Urinary bladder (tissue), 4 donors: ENCODE data around the gene IRF2. TPM values are rescaled to one million over a fixed set of nuclear protein-coding genes. Genes with fewer than 3 reads are reported as not detected.
A peak's percentile ranks its signal among the peaks of the same experiment; 100 is the strongest.
"Not testable (repeated sequence)": the region's sequence is repeated elsewhere in the genome, so short reads cannot be mapped to it uniquely, and the experiment has no call there.

Experiments
- DNase-seq: peaks from one replicate; pipeline ENCODE4 v3.0.0-alpha.2; 2015; ENCODE audit errors: extremely low spot score
- H3K27ac ChIP-seq: one replicate; pipeline ENCODE4 v1.5.1; 2013; ENCODE audit warnings: low read depth, mild to moderate bottlenecking, moderate library complexity
- H3K36me3 ChIP-seq: one replicate; pipeline ENCODE4 v1.6.1; 2013; ENCODE audit warnings: mild to moderate bottlenecking, moderate library complexity; ENCODE audit not compliant: insufficient read depth
- H3K4me1 ChIP-seq: one replicate; pipeline ENCODE4 v1.6.1; 2013; ENCODE audit warnings: mild to moderate bottlenecking, moderate library complexity; ENCODE audit not compliant: insufficient read depth
- H3K4me3 ChIP-seq: one replicate; pipeline ENCODE4 v1.5.1; 2013; ENCODE audit warnings: low read depth, low read length
- WGBS: extraction: QIAGEN DNeasy Blood & Tissue Kit; methylation state at CpG from one replicate; pipeline ENCODE4 v1.1.7; 2013; 5-methylcytosine and 5-hydroxymethylcytosine counted together
- polyA plus RNA-seq: library from polyadenylated mRNA; stranded (reverse); fragments of 200-250 nt; gene quantifications from one replicate; pipeline ENCODE4 v1.2.3, GENCODE V29; 2013
- total RNA-seq: library from RNA; depleted of rRNA; stranded (reverse); fragments of >200 nt; gene quantifications from one replicate; pipeline ENCODE4 v1.2.3, GENCODE V29; 2014
- donor health status: healthy with polysubstance abuse.
- donor health status: healthy.

Gene IRF2
- total and polyA plus RNA-seq, 2 donors, result 35.6 to 39.5 TPM

- 38% methylated on average over 6 of the region's 6 CpGs for WGBS
- Histone ChIP-seq H3K27ac (no peak overlapping the region), H3K4me3 (no peak overlapping the region), H3K36me3 (peaks cover 5% of the 10 kb centered on the region), H3K4me1 (peaks cover 3% of the 10 kb centered on the region)
- no peak for DNase-seq
These were observed 88.6 kb downstream of the IRF2 start for GRCh38 chr4:184385705-184386141.

DNA sequence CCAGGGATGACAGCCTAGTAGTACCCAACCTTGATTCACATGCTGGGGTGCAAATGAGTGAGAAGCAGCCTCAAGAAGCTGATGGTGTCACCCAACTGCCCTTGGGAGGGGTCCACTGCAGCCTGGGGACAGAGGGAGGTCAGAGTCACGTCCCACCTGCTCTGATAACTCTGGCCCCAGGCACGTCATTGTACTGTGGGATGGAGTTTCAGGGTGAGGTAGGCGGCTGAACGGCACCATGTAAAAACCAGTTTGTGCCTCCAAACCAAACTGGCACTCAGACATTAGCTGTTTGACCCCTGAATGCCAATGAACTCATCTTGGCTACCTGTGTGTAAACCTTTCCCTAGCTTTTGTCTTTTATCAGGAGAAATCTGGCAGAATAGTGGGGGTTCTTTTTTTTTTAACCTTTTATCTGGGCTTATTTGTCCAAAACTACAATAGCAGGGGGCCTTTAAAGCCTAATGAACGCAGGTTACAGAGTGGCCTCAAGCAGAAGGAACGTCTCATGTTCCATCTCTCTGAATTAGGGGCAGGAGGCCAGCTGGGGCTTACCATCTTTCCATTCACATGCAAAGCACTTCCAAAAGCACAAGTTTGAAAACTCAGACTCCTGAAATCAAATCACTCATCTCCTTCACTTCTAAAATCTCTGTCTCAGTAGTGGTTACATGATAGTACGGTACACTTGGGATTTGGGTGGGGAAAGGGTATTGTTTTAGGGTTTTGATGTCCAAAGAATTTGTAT lies 89.4 kb downstream of the IRF2 start:
- no peak overlapping the region for H3K4me3 ChIP-seq
- 60% methylated on average over 7 of the region's 7 CpGs for WGBS
- no peak for DNase-seq
- H3K4me1 ChIP-seq, result peaks cover 3% of the 10 kb centered on the region
- peaks cover 5% of the 10 kb centered on the region for H3K36me3 ChIP-seq
- peak overlapping the region; percentile 72 for H3K27ac ChIP-seq

GRCh38 chr4:184384056-184384809 lies 90.1 kb downstream of the IRF2 start:
- peak; percentile 58 for DNase-seq
- Histone ChIP-seq H3K4me3 (peak overlapping the region; percentile 11), H3K36me3 (peaks cover 5% of the 10 kb centered on the region), H3K4me1 (peaks cover 3% of the 10 kb centered on the region), H3K27ac (peak overlapping the region; percentile 72)
- WGBS, result 11% methylated on average over 13 of the region's 13 CpGs

DNA sequence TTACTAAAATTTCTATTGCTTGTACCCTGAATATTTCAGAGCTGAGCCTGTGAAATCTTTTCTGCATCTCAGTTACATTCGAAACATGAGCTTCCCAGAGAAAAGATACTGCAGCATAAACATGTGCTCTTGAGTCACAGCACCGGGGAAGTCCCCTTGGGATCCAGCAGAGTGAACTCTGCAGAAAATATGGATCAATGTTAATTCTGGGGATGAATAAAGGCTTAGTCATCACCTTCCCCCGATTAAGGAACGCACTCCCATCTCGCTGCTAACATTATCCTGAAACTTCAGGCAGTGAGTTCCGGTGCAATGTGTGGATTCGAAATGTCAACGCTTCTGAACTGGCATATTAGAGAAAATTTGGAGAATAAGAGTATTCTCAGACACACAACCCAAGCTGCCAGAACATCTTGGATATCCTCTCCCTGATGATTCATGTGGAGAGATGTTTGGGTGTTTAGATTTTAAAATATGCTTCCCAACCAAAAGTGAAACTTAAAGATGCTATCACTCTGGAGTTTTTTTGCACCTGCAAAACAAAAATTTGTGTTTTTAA lies 90.8 kb downstream of the IRF2 start:
- peaks cover 3% of the 10 kb centered on the region for H3K4me1 ChIP-seq
- 9% methylated on average over 8 of the region's 8 CpGs for WGBS
- no peak for DNase-seq
- H3K4me3 ChIP-seq, result no peak overlapping the region
- H3K36me3 ChIP-seq, result peaks cover 2% of the 10 kb centered on the region
- no peak overlapping the region for H3K27ac ChIP-seq

GRCh38 chr4:184382189-184382846 lies 92.0 kb downstream of the IRF2 start:
- H3K36me3 ChIP-seq, result no peaks in the 10 kb centered on the region
- no peak overlapping the region for H3K4me3 ChIP-seq
- peaks cover 3% of the 10 kb centered on the region for H3K4me1 ChIP-seq
- DNase-seq, result no peak
- 62% methylated on average over 12 of the region's 12 CpGs for WGBS
- H3K27ac ChIP-seq, result peak overlapping the region; percentile 35

DNA sequence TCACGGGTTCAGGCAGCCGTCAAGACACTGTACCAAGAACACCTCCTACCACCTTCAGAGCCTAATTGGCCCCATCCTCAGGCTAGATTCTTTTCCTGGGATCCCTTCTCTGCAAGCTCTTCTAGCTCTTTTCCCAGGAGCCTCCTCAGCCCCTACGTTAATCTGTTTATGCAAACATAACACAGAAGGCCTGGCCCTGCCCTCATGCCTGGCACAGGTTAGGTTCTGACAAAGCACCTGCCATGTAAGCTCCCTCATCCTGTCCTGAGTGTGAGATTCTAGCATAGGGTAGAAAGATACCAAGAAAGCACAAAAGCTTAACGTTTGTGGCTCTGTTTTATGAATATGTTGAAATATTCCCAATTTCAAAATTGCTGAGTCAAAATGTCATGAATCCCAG lies 93.6 kb downstream of the IRF2 start:
- peaks cover 3% of the 10 kb centered on the region for H3K4me1 ChIP-seq
- no peak overlapping the region for H3K4me3 ChIP-seq
- no peaks in the 10 kb centered on the region for H3K36me3 ChIP-seq
- H3K27ac ChIP-seq, result no peak overlapping the region
- whole genome bisulfite sequencing, result 71% methylated on average over 4 of the region's 4 CpGs
- no peak for DNase-seq

GRCh38 chr4:184380214-184380613 lies 94.1 kb downstream of the IRF2 start:
- H3K4me1 ChIP-seq, DNase-seq, H3K36me3 ChIP-seq, H3K4me3 ChIP-seq, H3K27ac ChIP-seq: not testable (repeated sequence)
- 98% methylated on average over 5 of the region's 5 CpGs for WGBS

DNA sequence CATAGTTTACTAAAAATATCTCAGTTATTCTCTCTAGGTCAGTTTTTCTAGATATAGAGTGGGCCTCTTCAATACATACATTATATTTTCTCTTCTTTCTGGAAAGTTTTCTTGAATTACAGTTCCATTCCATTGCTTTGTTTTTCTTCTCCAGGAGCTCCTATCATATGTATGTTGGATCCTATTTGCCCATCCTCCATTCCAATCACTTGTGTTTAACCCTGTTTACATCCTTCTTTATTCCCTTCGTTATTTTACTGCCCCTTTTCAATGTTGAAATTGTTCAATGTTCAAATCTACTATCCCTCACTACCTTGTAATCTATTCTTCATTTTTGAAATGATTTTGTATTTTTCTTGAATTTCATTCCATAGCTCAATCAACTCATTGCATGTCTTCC lies 97.4 kb downstream of the IRF2 start:
- no peaks in the 10 kb centered on the region for H3K36me3 ChIP-seq
- no peak overlapping the region for H3K4me3 ChIP-seq
- no peak overlapping the region for H3K27ac ChIP-seq
- DNase-seq, result no peak
- WGBS, result 89% methylated on average over 1 of the region's 1 CpG
- no peaks in the 10 kb centered on the region for H3K4me1 ChIP-seq

- DNase-seq, result no peak
- Histone ChIP-seq H3K36me3 (no peaks in the 10 kb centered on the region), H3K27ac (no peak overlapping the region), H3K4me3 (no peak overlapping the region), H3K4me1 (no peaks in the 10 kb centered on the region)
- WGBS, result 61% methylated on average over 1 of the region's 1 CpG
These were observed 98.1 kb downstream of the IRF2 start for GRCh38 chr4:184376126-184376838.

DNA sequence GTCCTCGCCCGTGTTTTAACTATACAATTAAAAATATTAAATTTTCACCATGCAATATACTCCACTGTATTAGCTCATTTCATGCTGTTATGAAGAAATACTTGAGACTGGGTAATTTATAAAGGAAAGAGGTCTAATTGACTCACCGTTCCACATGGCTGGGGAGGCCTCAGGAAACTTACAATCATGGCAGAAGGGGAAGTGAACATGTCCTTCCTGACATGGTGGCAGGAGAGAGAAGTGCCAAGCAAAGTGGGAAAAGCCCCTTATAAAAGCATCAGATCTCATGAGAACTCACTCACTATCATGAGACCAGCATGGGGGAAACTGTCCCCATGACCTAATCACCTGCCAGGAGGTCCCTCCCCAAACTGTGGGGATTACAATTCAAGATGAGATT lies 98.7 kb downstream of the IRF2 start:
- H3K4me1 ChIP-seq, H3K27ac ChIP-seq, H3K4me3 ChIP-seq, DNase-seq, H3K36me3 ChIP-seq: not testable (repeated sequence)
- 94% methylated on average over 3 of the region's 3 CpGs for WGBS

DNA sequence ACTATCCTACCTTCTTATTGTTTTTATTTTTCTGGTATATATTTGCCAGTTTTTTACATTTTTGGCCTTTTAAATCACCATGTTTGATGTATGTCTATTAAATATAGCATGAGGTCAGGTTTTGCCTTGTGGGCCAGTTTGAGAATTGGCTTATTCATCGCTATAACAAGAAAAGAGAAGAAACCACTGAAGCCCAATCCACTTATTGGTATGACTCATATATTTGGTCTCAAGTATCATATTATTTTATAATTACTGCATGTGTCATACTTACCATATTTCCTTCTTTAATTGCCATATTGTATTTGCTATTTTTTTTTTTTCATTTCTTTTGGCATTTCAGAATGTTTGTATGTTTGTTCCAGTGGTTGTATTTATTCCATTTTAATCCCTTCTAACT lies 99.3 kb downstream of the IRF2 start:
- H3K4me1 ChIP-seq, result no peaks in the 10 kb centered on the region
- H3K27ac ChIP-seq, result no peak overlapping the region
- H3K4me3 ChIP-seq, result no peak overlapping the region
- 88% methylated on average over 1 of the region's 1 CpG for WGBS
- no peak for DNase-seq
- no peaks in the 10 kb centered on the region for H3K36me3 ChIP-seq

DNA sequence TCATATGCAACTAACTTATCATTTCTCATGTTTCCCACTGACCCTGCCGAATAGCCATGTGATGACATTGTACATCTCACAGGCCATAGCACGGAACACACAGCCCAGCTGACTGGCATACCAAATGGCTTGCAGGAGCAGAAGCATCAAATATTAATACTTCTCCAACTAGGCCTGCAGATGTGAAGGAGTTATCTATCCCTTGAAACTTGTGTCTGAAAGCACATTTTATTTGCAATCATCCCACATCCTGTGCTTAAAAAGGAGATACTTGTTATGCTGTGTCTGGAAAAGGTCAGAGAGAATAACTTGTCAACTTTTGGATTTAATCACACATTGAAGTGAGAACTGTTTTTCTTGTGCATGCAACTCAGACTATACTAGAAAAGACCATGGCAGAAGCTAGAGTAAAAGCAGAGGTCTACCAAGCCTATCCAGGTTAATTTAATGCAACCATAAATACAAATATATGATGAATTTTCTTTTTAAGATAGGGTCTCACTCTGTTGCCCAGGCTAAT lies 100.4 kb downstream of the IRF2 start:
- no peak overlapping the region for H3K27ac ChIP-seq
- H3K36me3 ChIP-seq, result no peaks in the 10 kb centered on the region
- 65% methylated on average over 2 of the region's 2 CpGs for WGBS
- no peak for DNase-seq
- H3K4me1 ChIP-seq, result no peaks in the 10 kb centered on the region
- H3K4me3 ChIP-seq, result no peak overlapping the region

GRCh38 chr4:184371390-184371787 lies 103.0 kb downstream of the IRF2 start:
- H3K36me3 ChIP-seq, result no peaks in the 10 kb centered on the region
- H3K27ac ChIP-seq, result no peak overlapping the region
- no peak for DNase-seq
- no peak overlapping the region for H3K4me3 ChIP-seq
- 92% methylated on average over 12 of the region's 12 CpGs for WGBS
- no peaks in the 10 kb centered on the region for H3K4me1 ChIP-seq
